ENCODE results near the gene NRG2.

The NRG2 gene

DNA sequence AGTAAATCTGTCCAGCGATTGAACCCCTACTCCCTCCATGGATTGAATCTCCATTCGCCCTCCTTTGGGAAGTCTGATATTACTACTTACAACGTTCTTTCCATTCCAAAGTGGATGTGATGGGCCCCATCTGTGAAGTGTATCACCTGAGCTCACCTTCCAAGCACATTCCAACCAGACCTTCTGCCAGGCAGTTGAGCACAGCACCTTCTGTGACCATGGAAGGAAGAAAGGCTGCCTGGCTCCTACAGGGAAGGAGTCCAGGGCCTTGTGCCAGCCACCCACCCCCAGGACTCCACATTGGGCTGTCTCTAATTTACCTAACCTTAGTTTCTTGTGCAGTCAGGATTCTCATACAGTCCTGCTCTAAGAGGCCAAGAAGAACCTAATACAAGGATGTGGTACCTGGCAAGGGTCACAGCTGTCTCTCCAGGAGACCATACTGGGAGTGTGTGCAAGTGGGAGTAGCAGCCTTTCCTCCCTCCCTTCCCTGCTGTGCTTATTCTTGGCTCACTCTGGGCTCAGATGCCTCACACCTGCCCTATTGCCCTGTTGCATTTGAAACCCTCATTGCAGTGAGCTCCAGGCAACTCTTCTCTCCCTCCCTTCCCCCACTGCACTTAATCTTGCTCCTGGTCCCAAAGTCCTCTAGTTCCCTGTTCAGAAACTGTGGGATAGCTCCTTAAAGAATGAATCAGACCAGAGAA, 116.1 kb downstream of the NRG2 start:
- no peak for FAIRE-seq

DNA sequence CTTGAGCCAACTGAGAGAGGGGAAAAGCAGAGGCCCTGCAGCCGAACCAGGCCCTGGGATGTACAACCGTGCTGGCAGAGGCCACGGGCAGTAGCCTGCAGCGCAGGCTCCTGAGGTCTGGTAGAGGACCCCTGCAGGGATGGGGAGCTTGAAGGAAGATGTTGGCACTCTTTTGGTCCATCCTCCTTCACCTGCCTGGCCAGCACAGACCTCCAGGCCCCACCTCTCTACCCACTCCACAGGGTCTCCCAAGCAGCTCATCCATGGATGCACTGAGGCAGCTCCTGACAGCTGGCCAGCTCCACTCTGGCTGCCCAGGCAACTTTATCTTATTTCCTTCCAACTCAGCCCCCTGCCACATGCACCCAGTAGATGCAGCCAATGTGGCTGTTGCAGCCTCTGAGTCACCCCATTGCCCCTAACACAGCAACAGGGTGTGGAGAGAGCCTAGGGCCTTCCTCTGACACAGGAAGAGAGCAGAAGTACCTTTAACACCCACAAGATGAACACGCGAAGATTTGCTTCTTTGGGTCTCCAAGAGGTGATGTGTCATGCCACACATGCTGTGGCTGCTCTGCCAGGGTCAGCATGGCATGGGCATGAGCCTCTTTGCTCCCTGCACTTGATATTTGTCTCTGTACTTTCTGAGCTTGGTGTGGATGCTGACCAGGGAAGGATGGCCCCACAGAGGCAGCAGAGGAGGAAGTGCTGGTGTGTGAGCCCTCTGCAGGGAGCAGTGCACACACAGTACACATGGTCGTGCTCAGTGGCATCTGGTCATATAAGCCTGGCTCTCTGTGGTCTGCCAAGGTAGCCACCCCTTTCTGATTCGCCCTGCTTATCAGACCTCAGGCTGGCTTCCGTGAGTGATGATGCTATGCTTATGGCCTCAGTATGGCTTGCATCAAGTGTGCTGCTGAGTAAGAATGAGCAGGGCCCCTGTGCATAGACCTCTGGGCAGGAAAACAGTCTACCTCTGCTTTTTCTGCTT, 117.2 kb downstream of the NRG2 start:
- FAIRE-seq, result no peak

DNA sequence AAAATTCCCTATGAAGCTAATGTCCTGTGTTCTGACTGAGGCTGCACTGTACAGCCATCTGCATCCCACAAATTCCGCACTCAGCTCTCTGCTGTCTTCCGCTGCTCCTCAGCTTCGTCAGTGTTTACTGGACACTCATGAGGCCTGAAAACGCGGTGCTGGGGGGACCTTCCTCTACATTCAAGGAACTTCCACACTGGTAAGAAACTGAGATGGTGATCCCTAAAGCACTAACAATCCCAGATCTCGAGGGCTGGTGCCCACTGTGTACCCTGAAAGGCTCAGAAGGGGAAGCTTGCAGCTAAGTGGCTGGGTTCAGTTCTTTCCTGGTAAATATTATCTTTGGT, 117.9 kb downstream of the NRG2 start:
- FAIRE-seq, result no peak

DNA sequence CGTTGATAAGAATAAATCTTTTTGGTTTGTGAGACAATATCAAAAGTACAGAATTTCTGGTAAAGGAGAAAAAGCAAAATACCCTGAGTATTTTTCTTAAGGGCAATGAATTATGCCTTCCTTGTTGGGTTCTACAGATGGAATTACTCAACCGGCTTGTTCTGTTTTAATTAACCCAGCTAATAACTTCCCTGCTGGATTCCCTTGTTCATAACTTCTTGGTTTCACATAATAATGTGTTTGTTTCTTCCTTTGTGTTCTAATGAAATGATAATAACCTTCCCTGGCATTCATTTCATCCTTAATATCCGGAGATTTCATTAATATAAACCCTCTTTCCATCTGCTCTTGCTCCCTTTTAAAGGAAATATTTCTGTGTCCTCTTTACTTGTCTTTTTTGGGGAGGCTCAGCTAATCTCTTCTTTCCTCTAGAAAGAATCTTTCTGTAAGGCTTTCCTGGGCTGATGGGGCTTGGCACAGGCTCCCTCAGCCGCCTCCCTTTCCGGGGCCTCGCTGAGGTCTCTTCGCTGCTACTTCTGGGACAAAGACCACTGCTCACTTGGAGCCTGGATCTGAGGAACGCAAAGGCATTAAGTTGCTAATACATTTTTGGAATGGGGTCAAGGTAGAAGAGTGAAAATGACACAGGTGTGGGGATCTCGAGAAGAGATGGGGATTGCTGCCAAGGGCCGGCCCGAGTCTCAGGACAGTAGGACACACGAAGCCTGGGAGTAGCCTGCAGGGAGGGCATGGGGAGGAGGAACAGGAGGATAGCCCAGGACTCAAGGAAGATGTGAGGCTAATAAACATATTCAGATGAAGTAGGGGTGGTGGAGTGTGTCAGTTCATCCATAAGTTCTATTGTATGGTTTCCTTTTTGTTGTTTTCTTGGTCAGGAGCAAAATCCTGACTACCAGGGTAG, 118.5 kb downstream of the NRG2 start:
- no peak for FAIRE-seq

DNA sequence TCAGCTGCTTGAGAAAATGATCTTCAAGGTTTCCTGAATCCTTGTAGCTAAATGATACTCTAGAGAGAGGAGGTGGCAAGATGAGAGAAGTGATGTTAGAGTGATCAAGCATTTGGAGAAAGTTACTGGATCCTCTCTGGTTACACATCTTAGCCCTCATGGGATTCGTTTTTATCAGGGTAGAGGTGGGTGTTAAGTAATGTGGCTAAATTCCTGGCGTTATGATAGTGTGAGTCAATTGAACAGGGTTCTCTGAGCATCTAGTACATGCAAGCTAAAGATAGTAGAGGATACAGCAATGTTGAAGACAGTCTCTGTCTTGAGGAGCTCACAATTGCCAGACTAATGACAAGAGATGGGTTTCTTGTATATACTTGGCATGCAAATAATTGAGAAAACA, 123.8 kb downstream of the NRG2 start:
- FAIRE-seq, result no peak

DNA sequence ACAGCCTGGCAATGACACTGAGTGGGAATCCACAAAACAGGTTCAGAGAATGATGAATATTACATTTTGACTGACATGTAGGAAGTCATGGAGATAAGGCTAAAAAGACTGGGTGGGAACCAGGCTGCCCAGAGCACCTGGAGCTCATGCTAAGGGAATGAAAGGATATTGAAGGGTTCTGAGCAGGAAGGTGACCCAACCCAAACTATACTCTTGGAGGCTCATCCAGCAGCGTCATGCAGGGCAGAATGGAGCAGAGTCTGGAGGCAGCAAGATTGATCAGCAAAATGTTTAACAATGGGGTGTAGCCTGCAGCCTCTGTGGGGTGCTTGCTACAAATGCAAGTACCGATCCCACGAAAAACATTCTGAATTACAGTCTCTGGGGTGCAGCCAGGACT, 127.3 kb downstream of the NRG2 start:
- no peak for FAIRE-seq

DNA sequence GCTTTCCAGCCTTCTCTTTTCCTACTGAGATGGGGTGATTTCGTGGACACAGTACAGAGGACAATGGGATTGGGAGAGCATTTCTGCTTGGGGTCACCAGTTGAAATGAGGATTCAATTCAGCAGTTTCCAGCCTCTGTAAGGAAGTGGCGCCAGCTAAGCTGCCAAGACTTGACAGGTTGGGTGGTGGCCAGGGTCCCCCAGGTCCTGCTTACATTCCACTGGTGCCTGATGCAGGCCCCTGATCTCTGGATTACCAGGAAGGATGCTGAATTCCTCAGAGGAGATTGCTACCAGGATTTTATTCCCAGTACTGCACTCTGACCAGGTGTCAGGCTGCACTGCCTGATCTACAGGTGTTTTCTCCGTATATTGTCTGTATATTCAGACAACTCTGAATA, 127.8 kb downstream of the NRG2 start:
- FAIRE-seq, result no peak

DNA sequence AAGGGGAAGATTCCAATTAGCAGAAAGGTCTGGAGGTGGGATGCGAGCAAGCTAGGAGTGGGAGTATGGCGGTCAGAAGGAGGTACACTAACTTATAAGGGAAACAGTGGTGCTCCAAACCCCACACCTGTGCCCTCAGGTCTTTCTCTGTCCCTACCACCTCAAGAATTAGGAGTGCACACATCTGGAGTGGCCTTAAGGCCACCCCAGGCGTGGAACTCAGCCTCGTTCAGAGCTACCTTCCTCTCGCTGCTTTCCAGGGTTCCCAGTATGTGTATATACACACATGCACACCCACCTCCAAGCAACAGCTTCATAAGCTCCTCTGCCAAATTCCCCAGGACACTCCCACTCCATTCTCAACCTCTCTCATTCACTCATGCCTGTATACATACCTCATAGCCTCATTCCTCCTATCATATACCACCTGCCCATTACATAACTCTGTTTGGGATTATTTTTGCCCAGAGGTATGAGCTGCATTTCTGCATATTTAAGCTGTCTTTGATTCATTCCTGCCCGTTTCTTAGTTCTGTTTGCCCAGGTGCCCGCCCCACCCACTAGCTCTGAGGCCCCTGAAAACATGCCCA, 128.8 kb downstream of the NRG2 start:
- FAIRE-seq, result no peak

DNA sequence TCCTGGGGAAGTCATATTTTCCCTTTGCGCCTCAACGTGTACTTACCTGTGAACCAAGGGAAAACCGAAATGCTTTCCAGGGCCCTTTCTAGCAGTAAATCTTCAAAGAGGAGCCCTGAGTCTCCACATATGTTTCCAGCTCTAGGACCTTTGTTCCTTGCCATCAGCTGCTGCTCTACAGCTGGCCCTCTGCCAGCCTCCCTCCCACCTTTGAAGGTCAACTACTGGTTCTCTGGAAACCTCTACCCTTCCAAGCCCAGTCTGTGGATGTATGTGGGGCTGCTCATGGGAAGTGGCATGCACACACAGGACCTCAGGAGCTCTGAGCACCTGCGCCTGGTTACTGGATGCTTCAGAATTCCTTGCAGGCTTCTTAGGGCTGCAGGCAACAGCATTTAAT, 130.3 kb downstream of the NRG2 start:
- FAIRE-seq, result no peak

DNA sequence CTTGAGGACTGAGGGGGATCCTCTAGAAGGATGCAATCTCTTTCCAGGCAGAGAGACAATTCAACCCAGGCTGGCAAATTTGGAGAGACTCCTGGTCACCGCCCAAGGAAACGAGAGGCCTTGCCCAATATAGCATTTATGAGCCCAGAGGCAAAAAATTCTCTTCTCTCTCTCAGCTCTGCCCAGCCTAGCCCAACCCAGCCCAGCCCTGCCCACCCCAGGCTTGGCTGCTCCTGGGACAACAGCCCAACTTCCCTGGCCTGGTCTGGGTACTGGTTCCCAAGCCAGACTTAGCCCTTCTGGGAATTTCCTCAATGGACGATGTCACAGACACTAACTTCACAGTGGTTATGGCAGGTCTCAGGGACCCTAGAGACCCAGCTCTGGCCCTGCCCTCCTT, 130.9 kb downstream of the NRG2 start:
- FAIRE-seq, result no peak

DNA sequence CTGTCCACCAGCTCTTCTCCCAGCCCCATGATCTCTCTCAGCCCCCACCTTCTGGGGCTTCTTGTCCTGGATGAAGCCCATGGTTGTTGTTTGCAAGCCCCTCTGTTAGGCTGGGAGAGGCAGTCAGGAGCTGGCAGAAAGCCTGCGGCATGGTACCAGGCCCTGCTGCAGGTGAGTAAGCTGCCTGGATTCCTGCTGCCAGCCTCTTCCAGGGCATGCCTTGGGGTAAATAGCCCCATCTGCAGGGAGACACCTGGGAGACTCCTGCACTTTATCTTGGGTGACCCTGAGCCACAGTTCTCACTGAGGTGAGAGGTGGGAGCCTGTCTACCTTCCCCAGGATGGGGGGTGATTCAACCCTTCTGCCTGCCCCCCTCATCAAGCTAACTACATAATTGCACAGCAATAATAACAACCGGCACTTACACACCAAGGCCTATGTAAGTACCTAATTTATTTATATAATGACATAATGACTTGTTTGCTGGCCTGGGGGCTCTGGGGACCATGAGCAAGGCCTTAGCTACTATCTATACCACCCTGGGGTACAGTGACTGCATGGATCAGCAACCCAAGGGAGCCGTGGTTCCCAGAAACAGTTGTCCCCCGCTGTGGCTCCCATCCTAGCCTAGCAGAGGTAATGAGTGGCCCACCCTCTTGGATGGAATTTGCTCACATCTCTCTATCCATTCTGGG, 131.5 kb downstream of the NRG2 start:
- FAIRE-seq, result no peak

DNA sequence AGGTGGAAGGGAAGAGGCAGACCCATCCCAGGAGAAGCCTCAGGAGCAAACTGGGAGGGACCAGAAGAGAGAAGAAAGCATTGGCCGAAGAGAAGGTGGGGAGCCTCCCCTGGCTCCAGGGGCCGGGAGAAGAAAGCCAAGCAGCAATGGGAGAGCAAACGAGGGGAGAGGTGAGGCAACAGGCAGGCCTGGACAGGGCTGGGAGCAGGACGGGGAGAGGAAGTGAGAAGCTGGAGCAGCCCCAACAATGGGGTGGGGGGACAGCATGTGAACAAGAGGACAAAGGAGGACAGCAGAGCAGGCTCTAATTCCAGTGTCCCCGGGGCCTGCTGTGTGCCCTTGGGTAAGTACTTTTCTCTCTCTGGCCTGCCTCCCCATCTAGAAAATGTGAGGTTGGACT, 132.2 kb downstream of the NRG2 start:
- no peak for FAIRE-seq

DNA sequence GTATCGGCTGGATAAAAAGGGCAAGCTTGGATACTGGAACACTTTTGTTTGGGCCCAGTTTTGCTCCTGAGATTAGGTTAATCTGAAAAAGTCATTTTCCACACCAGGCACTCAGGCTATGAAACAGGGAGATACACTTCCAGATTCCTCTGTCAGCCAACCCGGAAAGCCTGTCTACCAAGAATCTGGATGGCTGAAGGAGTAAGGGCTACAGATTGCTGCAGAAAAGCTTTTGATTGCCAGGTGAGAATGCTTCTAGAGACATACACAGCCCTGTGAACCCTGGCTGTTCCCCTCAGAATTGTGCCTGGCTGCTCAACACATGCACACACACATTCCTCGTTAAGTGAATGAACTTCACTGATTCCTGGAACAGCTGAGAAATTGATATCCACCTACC, 133.1 kb downstream of the NRG2 start:
- FAIRE-seq, result no peak

DNA sequence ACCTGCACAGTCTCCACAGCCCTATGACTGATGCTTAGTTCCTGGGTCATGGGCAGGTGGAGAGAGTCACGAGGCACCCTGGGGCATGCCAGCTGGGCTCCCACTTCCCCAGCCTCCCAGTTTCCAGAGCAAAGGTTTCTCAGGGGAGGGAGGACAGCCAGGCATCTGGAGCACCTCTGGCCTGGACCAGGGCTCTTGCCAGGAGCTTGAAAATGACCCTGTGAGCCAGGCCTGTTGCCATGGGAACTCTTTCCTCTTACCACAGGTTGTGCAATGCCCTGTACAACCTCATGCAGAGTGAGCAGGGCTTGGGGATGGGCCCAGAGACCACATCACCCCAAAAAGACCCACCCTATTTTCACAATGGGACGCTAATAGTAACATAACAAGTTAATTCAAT, 134.3 kb downstream of the NRG2 start:
- FAIRE-seq, result no peak

DNA sequence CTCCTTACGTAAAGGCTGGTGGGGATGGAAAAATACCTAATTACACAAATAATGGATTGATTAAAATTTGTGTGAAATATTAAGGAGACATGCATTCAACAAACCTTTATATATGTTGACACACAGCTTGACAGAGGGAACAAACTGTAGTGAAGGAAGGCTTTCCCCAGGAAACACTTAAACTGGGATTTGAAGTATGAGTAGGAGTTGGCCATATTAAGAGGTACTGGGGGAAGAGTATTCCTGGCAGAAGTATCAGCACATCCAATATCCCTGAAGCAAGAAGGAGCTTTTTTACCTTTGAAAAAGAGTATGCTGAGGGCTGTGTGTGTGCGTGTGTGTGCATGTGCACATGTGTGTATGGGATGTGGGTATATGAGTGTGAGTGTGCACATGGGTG, 136.4 kb downstream of the NRG2 start:
- FAIRE-seq, result no peak

DNA sequence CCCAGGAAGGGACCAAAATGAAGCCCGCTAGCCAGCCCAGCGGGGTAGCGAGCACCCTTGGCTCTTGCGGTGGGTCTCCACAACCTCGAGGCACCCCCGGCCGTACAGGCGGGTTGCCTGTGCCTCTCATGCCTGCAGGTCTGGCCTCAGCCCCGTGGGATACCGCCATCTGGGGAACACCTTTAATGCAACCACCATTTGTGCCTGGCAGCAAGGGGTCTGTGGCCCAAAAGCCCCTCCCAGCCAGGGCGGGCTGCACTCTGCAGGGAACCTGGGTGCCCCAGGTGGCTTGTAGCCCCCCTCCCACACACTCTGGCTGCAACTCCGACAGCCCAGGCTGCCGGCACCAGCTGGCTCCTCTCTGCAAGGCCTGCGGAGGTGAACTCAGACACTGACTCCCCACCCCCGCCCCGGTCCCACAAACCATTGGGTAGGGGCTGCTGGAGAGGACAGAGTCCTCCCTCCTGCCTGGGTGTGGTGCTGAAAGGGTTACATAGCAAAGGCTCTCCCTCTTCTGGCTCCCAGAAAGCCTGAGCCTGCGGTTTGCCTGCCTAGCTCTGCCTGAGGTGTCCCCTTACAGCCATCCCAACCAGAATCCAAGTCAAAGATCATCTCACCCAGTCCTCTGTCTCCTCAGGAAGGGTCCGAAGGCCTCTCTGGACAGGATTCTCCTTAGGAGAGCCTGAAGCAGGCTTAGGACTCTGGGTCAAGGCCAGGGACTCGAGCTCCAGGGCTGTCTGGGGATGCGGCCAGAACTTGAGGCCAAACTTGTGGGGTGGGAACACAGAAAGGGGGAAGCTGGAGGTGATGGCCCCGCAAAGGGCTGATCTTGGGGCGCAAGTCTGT, 138.1 kb downstream of the NRG2 start:
- FAIRE-seq, result no peak

DNA sequence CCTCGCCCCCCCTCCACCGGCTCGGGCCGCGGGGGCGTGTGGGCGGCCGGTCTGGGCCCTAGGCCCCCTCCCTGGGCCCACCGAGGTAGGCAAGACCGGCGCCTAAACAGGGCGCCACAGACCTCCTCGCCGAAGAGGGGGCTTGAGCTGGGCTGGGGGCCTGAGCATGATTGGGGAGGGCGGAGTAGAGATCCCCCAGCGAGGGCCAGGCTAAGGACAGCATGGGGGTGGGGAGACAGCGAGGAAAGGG, 138.6 kb downstream of the NRG2 start:
- FAIRE-seq, result no peak

DNA sequence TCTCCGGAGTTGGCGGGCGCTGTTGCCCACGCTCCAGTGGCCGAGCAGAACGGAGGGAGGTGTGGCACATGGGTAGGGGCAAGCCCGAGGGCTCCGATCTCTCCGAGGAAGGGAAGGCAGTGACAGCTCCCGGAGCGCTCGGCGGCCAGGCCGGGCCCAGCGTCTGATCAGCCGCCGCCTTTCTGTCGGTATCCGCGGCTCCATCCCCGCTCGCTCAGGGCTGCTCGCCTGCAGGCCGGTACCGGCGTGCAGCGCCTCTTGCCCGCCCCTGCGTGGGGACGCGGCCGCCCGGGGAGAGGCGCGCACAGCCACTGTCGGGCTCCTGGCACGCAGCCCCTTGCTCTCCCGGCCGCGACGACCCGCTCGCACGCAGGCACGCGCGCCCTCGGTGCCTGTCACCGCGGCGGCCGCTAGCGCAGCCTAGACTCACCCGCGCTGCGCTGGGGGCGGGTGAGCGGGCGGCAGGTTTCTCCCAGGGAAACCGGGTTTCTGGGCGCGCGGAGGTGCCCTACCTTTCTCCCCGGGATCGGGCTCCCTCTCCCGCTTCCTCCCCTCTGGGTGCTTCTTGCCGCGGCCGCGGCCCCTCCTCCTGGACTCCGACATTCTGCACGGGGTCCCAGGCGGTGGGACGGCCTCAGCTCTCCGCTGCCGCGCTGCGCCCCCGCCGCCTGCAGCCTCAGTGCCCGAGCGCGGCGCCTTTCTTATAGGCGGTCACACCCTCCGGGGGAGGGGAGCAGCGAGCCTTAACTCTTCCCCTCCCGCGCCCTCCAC, 139.1 kb downstream of the NRG2 start:
- FAIRE-seq, result no peak

DNA sequence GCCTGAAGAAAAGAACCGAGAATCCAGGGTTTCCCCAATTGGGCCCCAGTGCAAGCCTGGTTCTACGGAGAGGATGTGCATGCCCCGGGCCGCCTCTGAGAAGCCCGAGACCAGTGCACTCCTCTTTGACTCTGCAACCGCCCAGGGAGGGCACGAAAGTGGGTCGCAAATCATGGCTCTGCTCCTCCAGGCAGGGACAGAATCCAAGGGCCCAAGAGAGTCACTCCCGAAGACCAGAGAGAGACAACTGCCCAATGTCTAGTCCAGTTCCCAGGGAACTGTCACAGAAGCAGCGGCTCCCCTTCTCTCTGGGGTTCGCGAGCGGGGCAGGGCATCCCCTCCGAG, 139.7 kb downstream of the NRG2 start:
- no peak for FAIRE-seq

DNA sequence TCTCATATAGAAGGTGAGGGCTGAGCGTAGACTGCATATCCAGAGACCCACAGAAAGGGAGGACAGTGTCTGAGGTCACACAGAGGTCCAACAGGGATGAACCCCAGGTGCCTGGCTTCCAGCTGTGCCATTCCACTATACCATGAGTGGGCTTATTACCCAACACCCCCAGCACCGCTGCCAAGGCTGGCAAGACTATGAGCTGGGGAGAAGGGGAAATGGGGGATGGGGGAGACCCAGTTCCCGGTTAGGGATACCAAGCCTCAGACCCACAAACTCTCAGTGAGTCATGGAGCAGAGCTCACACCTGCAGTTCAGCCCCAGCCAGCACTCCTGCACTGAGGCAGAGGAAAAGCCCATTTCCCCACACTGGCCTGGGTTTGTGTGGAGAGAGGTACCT, 141.1 kb downstream of the NRG2 start:
- no peak for FAIRE-seq

DNA sequence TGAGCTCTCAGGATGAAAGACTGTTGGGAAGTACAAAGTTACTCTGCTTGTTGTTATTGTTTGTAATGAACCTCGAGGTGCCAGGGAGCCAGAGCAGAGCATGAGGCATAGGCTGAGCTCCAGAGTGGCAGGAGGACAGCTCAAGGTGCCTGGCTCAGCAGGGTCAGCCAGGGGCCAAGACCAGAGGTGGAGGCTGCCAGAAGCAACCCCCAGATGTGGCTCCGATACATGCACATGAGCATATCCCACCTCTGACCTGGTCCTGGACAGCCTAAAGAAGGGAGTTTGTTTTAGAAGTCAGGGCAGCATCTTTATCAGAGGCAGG, 141.9 kb downstream of the NRG2 start:
- FAIRE-seq, result no peak

All from islet of Langerhans (tissue), 1 donor.